Measurements from ENCODE around the gene S1PR5. TPM values are rescaled to one million over a fixed set of nuclear protein-coding genes. Genes with fewer than 3 reads are reported as not detected.

The S1PR5 gene
- total RNA-seq, 2 experiments from 2014 or later = 3.3 to 4.7 TPM

DNA sequence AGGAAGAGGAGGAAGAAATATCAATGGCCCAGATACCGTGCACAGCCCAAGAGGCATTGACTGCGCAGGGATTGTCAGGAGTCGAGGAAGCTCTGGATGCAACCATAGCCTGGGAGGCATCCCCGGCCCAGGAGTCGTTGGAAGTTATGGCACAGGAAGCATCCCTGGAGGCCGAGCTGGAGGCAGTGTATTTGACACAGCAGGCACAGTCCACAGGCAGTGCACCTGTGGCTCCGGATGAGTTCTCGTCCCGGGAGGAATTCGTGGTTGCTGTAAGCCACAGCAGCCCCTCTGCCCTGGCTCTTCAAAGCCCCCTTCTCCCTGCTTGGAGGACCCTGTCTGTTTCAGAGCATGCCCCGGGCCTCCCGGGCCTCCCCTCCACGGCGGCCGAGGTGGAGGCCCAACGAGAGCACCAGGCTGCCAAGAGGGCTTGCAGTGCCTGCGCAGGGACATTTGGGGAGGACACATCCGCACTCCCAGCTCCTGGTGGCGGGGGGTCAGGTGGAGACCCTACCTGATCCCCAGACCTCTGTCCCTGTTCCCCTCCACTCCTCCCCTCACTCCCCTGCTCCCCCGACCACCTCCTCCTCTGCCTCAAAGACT is 50.0 kb downstream of the S1PR5 start:
- Mint-ChIP-seq H3K27me3 (no peaks in the 10 kb centered on the region), H3K4me3 (no peak overlapping the region), H3K36me3 (peaks cover 16% of the 10 kb centered on the region), H3K9me3 (no peaks in the 10 kb centered on the region), H3K4me1 (peaks cover 5% of the 10 kb centered on the region), H3K27ac (no peak overlapping the region)
- POLR2A ChIA-PET = no interaction called here
- ATAC-seq (ENCODE audit: low read depth) (no peak), DNase-seq (no peak)

- no peak overlapping the region for H3K4me3 Mint-ChIP-seq
These were observed 52.8 kb downstream of the S1PR5 start for GRCh38 chr19:10464456-10464855.

More at GRCh38 chr19:10464456-10464855, 52.8 kb downstream of the S1PR5 start:
- ATAC-seq (ENCODE audit: low read depth) = no peak
- Mint-ChIP-seq H3K27ac (no peak overlapping the region), H3K27me3 (no peaks in the 10 kb centered on the region), H3K9me3 (no peaks in the 10 kb centered on the region), H3K36me3 (peaks cover 23% of the 10 kb centered on the region), H3K4me1 (peaks cover 9% of the 10 kb centered on the region)
- POLR2A ChIA-PET = no interaction called here
- no peak for DNase-seq

Small RNAs within 50 kb of the gene (microRNA-seq; reads per million reads assigned to microRNA genes)
- gene MIR1238 = not detected

Other genes with a start within 250 kb of the S1PR5 start
- gene ICAM1, start 246.3 kb downstream of the S1PR5 start, total RNA-seq = 10 to 100 TPM in 1 of 2 experiments, 1 to 10 TPM in 1; 9.5 to 11.7 TPM
- 1 to 10 TPM; 1.2 to 1.7 TPM for gene ICAM4, start 230.5 kb downstream of the S1PR5 start, total RNA-seq
- under 1 TPM; 0.62 to 0.83 TPM for gene ICAM5, start 227.5 kb downstream of the S1PR5 start, total RNA-seq
- 1 to 10 TPM; 3.9 to 5.0 TPM for gene ZGLP1, start 207.6 kb downstream of the S1PR5 start, total RNA-seq
- gene FDX2, start 201.4 kb downstream of the S1PR5 start, total RNA-seq = 1 to 10 TPM; 7.6 to 9.4 TPM
- 10 to 100 TPM; 77.9 to 78.5 TPM for gene RAVER1, start 183.9 kb downstream of the S1PR5 start, total RNA-seq
- 100 to 1,000 TPM; 182 to 189 TPM for gene ICAM3, start 177.8 kb downstream of the S1PR5 start, total RNA-seq
- 100 to 1,000 TPM; 277 to 290 TPM for gene TYK2, start 136.9 kb downstream of the S1PR5 start, total RNA-seq
- 100 to 1,000 TPM; 242 to 248 TPM for gene CDC37, start 113.9 kb downstream of the S1PR5 start, total RNA-seq
- 10 to 100 TPM; 28.2 to 29.2 TPM for gene PDE4A, start 96.9 kb downstream of the S1PR5 start, total RNA-seq
- 10 to 100 TPM; 82.2 to 82.7 TPM for gene KEAP1, start 14.1 kb downstream of the S1PR5 start, total RNA-seq
- 10 to 100 TPM; 50.4 to 66.6 TPM for gene ATG4D, start 26.5 kb upstream of the S1PR5 start, total RNA-seq
- gene KRI1, start 48.6 kb upstream of the S1PR5 start, total RNA-seq = 10 to 100 TPM; 76.2 to 85.4 TPM
- 10 to 100 TPM; 93.0 to 95.9 TPM for gene CDKN2D, start 51.5 kb upstream of the S1PR5 start, total RNA-seq
- gene AP1M2, start 69.9 kb upstream of the S1PR5 start, total RNA-seq = not detected
- gene SLC44A2, start 108.1 kb upstream of the S1PR5 start, total RNA-seq = 100 to 1,000 TPM; 155 to 156 TPM
- gene ILF3, start 136.9 kb upstream of the S1PR5 start, total RNA-seq = 100 to 1,000 TPM; 344 to 354 TPM
- 10 to 100 TPM; 35.9 to 37.7 TPM for gene QTRT1, start 184.0 kb upstream of the S1PR5 start, total RNA-seq
- gene DNM2, start 200.6 kb upstream of the S1PR5 start, total RNA-seq = 100 to 1,000 TPM; 249 to 259 TPM

Measured in activated naive CD8-positive, alpha-beta T cell treated with anti-CD3 and anti-CD28 coated beads, Interleukin-2, amount 10 ng/mL, durations not matched to agents 7 days and 5 days (primary cell).